Measurements from ENCODE around the gene PER3.

- TF ChIP-seq TAF1 (IDR thresholded peaks at IDR 0.05; ENCODE audit: borderline replicate concordance, insufficient read depth, low read length) (no peak), POLR2AphosphoS5 (IDR thresholded peaks at IDR 0.05; ENCODE audit: low read depth, low read length) (no peak), REST (IDR thresholded peaks at IDR 0.05; ENCODE audit: insufficient read depth in 1 of 2, low read depth in 2 of 2, low read length in 2 of 2) (no peak)
Observed at GRCh38 chr1:7879228-7879627, 95.1 kb downstream of the PER3 start.
